Measurements from ENCODE around the gene ZNF135. TPM values are rescaled to one million over a fixed set of nuclear protein-coding genes. Genes with fewer than 3 reads are reported as not detected.

Gene ZNF135
- total and polyA plus RNA-seq, 2 donors from 2014 or later = 5.6 to 9.7 TPM

GRCh38 chr19:58085348-58085875 lies 26.3 kb downstream of the ZNF135 start:
- intact Hi-C loops (cut with DNase I) = no loop called here
- no peak overlapping the region for H3K27ac ChIP-seq (ENCODE audit: low read depth in 2 of 2, low read length in 2 of 2)
- DNase-seq = no peak
- no peak overlapping the region for H3K9ac ChIP-seq (ENCODE audit: low read length in 3 of 3)
- H3K36me3 ChIP-seq (ENCODE audit: control insufficient read depth in 2 of 3, insufficient read depth in 3 of 3, low read length in 3 of 3) = peaks cover 2 to 28% (median 2%) of the 10 kb centered on the region in 3 donors
- H3K9me3 ChIP-seq (ENCODE audit: control insufficient read depth in 2 of 3, insufficient read depth in 1 of 3, low read length in 3 of 3) = peaks cover 2 to 8% (median 5%) of the 10 kb centered on the region in 3 donors
- TF ChIP-seq, protein P1, sequence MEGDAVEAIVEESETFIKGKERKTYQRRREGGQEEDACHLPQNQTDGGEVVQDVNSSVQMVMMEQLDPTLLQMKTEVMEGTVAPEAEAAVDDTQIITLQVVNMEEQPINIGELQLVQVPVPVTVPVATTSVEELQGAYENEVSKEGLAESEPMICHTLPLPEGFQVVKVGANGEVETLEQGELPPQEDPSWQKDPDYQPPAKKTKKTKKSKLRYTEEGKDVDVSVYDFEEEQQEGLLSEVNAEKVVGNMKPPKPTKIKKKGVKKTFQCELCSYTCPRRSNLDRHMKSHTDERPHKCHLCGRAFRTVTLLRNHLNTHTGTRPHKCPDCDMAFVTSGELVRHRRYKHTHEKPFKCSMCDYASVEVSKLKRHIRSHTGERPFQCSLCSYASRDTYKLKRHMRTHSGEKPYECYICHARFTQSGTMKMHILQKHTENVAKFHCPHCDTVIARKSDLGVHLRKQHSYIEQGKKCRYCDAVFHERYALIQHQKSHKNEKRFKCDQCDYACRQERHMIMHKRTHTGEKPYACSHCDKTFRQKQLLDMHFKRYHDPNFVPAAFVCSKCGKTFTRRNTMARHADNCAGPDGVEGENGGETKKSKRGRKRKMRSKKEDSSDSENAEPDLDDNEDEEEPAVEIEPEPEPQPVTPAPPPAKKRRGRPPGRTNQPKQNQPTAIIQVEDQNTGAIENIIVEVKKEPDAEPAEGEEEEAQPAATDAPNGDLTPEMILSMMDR (IDR thresholded peaks at IDR 0.05; ENCODE audit: borderline replicate concordance, extremely low read depth, insufficient read depth) = no peak
- H3K4me3 ChIP-seq (ENCODE audit: low read length in 3 of 3) = no peak overlapping the region
- no peaks in the 10 kb centered on the region for H3K27me3 ChIP-seq (ENCODE audit: control insufficient read depth, insufficient read depth, low read length)
- no peaks in the 10 kb centered on the region for H3K4me1 ChIP-seq (ENCODE audit: control insufficient read depth in 2 of 3, insufficient read depth in 2 of 3, low read depth in 1 of 3, low read length in 3 of 3)
- FAIRE-seq = no peak

- H3K9me3 ChIP-seq (ENCODE audit: control insufficient read depth in 2 of 3, insufficient read depth in 1 of 3, low read length in 3 of 3) = peaks cover 2 to 8% (median 5%) of the 10 kb centered on the region in 3 donors
- TF ChIP-seq, protein P1 (IDR thresholded peaks at IDR 0.05; ENCODE audit: borderline replicate concordance, extremely low read depth, insufficient read depth) = no peak
These were observed 28.0 kb downstream of the ZNF135 start for GRCh38 chr19:58086825-58087710.

DNA sequence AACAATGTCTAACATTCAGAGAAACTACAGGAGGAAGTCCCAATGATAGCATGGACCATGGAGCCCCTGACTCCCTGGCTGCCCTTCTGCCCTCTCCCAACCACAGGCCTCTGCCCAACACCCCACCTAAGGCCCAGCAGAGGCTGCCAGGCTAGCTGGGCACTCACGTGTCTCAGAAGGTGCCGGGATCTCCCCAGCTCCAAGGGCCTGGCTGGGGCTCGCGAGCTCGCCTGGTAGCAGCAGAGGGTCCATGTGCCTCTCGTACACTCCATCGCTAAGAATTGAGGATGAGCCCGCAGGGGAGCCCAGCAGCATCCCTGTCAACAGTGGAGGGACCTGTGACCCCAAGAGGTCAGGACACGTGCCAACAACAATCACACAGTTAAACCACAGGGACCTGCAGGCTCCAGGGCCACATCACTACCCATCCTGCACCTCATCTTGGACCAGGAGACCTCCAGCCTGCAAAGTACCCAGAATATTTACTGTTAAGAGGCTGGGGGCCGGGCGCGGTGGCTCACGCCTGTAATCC lies 29.5 kb downstream of the ZNF135 start:
- intact Hi-C loops (cut with DNase I) = no loop called here
- no peak for FAIRE-seq
- peaks cover 2 to 7% (median 3%) of the 10 kb centered on the region in 3 donors for H3K9me3 ChIP-seq (ENCODE audit: control insufficient read depth in 2 of 3, insufficient read depth in 1 of 3, low read length in 3 of 3)

More at GRCh38 chr19:58086825-58087710, 28.0 kb downstream of the ZNF135 start:
- no peak overlapping the region for H3K9ac ChIP-seq (ENCODE audit: low read length in 3 of 3)
- no peak for DNase-seq
- H3K27ac ChIP-seq (ENCODE audit: low read depth in 2 of 2, low read length in 2 of 2) = no peak overlapping the region
- no peak for FAIRE-seq
- peaks cover 2 to 28% (median 2%) of the 10 kb centered on the region in 3 donors for H3K36me3 ChIP-seq (ENCODE audit: control insufficient read depth in 2 of 3, insufficient read depth in 3 of 3, low read length in 3 of 3)
- H3K4me1 ChIP-seq (ENCODE audit: control insufficient read depth in 2 of 3, insufficient read depth in 2 of 3, low read depth in 1 of 3, low read length in 3 of 3) = no peaks in the 10 kb centered on the region
- no peak overlapping the region for H3K4me3 ChIP-seq (ENCODE audit: low read length in 3 of 3)
- intact Hi-C loops (cut with DNase I) = no loop called here
- no peaks in the 10 kb centered on the region for H3K27me3 ChIP-seq (ENCODE audit: control insufficient read depth, insufficient read depth, low read length)

More for the DNA sequence above, 29.5 kb downstream of the ZNF135 start:
- DNase-seq = no peak
- H3K36me3 ChIP-seq (ENCODE audit: control insufficient read depth in 2 of 3, insufficient read depth in 3 of 3, low read length in 3 of 3) = peaks cover 2 to 26% (median 2%) of the 10 kb centered on the region in 3 donors
- TF ChIP-seq, protein P1 (IDR thresholded peaks at IDR 0.05; ENCODE audit: borderline replicate concordance, extremely low read depth, insufficient read depth) = no peak
- H3K27ac ChIP-seq (ENCODE audit: low read depth in 2 of 2, low read length in 2 of 2) = no peak overlapping the region
- no peaks in the 10 kb centered on the region for H3K27me3 ChIP-seq (ENCODE audit: control insufficient read depth, insufficient read depth, low read length)
- H3K4me3 ChIP-seq (ENCODE audit: low read length in 3 of 3) = no peak overlapping the region
- H3K9ac ChIP-seq (ENCODE audit: low read length in 3 of 3) = no peak overlapping the region
- no peaks in the 10 kb centered on the region for H3K4me1 ChIP-seq (ENCODE audit: control insufficient read depth in 2 of 3, insufficient read depth in 2 of 3, low read depth in 1 of 3, low read length in 3 of 3)

All from kidney (tissue), 14 donors.